ENCODE measurements around the gene MBP.

The MBP gene

DNA sequence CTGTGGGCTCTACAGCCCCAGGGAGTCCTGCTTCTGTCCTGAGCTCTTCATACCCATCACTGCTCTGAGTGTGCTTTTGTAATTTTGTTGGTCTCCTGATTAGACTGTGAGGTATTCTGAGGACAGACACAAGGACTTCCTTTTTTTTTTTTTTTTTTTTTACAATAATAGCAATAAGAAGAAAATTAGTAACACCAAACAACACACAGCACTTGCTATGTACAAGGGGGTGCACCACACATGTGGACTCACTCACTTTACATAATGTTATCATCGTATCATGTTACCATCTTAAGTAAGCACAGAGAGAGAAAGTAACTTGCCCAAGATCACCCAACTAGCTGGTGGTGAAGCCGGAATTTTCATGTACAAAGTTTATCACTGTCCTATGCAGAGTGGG, 34.6 kb downstream of the MBP start:
- DNase-seq, result no peak

DNA sequence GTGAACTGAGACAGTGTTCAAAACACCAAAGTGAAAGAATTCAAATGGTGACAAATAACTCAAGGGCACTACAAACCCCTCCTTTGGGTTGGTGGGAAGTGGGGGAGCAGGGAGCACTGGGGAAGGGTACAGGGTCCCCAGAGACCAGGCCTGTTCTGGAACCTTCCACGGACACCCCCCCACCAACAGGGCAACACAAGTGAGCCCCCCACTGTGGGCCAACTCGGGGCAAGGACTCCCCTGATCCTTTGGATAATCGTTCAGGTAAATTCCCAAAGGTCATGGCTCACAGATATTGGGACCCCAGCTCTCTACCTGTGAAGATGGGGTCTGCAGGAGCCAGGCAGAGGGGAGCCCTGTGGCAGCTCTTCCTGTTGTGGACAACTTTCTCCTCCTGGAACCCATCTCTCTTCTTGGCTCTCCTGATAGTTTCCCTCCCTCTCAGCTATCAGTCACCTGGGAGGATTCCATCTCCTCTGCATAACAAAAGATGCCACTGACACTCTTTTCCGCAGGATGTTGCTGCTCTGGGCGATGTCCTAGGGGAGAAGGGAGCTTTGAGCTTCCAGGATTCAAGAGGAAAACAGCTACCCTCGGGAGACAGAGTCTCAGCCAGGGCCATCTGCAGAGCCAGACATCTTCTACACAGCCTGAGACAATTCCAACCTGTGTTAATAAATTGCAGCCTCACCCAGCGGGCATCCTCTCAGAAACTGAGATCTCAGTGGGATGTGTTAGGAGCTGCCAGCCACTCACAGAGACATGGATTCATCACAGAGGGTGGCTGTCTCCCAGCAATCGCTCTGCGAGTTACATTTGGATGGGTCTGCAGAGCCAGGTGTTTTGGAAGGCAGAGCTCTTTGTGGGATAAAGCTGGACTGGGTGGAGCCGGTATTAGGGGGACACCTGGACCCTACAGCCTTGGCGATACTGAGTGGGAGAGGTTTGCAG, 35.4 kb downstream of the MBP start:
- DNase-seq, result no peak

DNA sequence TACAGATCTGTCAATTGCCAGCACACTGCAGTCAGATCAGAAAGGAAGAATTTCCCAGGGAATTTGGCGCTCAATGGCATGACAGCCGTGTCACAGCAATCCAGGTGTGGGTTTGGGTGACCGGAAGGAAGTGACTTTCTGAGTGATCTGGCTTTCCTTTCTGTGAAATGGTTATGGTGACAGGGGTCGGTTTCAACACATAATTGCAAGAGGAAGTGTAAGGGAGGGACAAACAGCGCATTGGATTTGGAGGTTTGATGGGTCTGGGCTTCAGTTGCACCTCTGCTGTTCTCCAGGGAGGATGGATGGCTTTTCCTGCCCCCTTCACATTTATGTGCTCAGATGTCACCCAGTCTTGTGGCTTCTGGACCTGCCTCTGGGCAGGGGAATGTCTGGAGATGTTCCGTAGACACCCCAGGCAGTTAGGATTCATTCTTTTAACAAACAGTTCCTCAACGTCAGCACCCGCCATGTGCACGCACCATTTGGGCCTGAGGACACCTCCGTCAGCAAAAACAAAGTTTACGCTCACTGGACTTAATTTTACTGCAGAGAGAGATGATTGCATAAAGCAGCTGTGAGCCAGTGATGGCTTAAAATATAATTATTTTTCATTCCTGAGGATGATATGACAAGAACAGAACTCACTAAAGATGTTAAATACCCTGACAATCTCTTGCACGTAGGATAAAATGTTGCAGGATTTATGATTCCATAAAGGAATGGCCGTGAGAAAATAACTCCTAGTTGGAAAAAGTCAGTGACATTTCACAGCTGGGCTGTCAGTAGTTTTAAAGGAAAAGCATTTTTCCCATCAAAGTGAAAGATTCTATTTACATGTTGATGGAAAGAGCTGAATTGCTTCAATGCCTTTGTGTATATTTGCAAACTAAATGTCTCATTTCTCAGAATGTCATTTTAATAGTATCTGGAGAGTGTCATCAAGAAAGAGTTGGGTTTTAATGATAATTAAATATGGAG, 36.9 kb downstream of the MBP start:
- no peak for DNase-seq

DNA sequence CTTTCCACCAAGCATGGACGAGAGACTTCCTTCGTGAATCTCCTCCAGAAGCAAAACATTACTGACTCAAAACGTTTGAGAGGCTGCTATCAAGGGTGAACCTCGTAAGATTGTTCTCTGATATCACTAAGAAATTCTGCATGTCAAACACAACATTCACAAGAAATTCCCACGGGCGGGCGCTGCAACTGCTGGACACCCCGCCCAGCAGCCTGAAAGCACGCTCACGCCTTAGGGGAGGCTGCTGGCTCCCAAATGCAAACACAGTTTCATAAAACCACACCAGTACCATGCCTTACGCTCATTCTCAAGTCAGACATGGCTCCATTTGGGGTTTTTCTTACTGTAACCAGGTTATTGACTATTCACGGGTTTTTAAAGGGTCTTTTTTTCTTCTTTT, 39.0 kb downstream of the MBP start:
- no peak for DNase-seq

DNA sequence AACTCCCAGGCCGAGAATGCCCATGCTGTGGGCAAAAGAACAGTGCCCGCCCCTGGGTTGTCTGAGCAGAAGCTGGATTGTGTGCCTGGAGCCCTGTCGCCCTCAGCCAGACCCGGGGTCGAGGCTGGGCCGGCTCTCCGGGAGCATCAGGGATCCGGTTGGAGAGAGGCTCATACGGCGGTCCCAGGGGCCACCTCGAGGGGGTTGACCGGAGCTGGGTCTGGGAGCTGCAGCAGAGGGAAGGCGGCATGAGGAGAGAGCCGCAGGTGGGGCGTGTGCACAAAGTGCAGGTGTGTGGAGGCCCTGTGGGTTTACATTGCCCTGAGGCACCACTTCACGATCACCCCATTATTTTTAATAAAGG, 39.5 kb downstream of the MBP start:
- DNase-seq, result no peak

DNA sequence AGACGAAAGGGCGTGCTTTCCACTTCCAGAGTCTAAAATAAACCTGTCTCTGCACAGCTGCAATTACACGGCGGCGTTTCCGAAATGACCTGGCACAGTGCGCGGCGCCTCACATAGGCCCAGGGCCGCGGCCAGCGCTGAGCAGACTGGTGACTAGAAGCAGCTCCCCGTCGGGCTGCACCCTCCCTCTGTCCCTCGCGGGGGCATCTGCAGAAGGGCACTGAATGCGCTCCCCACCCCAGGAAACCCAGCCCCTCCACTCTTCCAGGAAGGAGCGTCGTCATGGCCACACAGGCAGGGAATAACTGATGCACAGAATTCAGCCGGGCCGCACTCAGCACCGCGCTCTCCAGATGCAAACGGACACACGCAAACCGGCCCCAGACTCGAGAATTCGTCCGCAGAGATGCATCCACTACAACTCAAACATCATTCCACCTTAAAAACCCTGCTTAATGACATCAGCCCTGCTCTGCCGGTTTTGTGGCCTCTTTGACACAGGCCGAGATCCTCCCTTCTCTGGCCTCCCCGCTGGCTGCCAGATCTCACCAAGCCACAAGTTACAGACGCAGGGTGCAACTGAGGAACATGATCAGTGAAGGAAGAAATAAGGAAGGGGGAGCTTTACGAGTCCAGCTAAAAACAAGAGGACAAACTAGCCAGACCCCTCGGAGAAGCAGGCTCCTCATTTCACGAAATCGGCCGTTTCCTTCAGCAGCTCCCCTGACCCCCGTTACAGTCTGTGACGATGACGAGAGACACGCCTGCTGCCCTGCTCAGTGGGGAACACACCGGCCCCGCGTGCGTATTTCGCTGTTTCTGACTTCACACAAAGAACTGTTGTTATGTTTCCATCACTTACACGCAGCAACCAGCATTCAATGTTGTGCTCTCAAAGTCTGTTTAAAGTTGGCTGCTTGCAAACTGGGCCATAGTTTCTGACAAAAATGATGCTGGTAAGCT, 40.2 kb downstream of the MBP start:
- DNase-seq, result no peak

DNA sequence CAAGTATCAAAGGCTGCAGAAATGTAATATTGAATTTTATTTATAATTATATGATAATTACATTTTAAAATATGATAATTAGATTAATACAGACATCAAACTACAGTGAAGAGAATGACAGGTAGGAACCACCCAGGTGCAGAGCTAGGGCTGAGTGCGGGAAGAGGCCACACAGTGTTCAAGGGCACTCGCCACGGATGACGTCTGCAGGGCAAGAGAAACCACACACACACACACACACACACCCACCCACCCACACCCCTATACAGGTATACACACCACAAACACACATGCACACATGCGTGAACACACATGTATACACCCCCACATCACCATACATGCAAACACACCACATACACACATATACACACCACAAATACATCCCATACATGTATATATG, 41.2 kb downstream of the MBP start:
- DNase-seq, result no peak

DNA sequence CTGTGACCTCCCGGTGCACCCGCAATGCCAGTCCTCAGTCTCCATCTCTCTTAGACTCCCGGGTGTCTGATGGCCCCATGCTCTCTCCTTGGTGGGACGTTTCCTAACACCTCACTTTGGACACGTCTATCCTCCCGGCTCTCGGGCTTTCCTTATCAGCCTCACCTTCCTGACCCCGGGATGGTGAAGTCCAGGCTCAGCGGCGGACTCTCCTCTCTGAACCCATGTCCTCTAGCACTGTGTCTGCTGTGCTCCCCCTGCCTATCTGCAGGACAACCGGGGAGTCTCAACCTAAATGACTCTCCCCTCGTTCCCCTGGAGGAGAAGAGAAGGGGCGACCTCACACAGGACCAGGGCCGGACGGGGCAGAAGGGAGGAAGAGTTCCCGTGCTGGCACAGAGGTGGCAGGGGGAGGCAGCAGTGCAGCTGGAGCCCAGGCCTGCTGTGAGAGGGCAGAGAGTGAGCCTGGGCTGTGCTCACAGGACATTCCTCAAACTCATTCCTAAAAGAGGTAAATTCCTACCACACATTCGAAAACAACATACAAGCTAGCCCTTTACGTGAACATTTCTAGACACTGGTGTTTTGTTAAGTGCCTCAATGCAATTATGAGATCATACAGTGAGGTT, 41.9 kb downstream of the MBP start:
- no peak for DNase-seq

DNA sequence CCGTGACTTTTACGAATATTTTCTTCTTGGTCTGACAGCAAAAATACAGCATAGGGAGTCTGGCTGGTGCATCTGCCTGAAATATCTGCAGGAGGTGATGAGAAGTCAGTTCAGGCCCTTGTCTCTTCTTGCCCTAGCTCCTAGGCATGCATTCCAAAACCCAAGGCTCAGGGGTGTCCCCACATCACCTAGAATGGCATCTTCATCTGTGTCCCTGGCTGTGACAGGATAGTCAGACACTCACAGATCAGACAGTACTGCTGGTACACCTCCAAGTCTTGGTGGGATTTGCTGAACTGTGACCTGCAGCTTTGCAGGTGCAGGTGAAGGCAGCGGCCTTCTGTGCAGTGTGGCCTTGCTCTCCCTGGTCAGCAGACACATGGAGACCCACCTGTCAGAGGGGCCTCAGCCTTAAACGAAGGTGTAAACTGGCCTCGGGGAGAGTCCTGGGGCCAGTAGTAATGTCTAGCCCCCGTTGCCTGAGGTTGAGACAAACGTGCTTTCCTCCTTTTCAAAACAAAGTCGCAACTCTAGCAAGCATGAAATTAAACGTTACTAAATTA, 42.8 kb downstream of the MBP start:
- DNase-seq, result no peak

DNA sequence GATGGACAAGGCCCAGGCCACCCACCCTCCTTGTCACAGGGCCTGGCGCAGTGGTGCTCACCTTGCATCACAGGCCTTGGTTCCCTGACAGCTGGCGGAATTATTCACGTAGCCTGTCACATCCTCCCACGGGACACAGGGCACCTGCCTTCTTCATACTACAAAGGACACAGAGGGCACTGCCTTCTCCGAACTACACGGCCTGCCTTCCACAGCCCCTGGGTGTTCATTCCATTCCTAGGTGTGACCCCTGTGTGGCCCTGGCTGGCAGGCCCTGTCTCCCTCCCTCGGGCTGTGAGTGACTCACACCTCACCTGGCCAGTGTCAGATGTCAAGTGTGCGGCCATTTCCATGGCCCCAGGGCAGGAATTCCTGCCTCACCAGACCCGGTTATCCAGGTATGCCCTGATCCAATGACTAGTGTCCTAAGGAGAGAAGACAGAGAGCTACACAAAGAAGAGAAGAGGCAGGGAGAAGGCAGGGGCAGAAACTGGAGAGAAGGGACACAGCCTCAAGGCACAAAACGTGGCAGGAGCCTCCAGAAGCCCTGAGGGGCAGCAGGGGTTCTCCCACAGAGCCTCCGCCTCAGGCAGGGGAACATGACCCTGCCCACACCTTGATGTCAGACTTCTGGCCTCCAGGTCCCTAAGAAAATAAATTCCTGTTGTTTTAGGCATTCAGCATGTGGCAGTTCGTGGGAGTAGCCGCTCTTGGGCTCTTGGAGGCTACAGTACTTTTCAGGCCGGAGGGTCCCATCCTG, 43.4 kb downstream of the MBP start:
- DNase-seq, result no peak

DNA sequence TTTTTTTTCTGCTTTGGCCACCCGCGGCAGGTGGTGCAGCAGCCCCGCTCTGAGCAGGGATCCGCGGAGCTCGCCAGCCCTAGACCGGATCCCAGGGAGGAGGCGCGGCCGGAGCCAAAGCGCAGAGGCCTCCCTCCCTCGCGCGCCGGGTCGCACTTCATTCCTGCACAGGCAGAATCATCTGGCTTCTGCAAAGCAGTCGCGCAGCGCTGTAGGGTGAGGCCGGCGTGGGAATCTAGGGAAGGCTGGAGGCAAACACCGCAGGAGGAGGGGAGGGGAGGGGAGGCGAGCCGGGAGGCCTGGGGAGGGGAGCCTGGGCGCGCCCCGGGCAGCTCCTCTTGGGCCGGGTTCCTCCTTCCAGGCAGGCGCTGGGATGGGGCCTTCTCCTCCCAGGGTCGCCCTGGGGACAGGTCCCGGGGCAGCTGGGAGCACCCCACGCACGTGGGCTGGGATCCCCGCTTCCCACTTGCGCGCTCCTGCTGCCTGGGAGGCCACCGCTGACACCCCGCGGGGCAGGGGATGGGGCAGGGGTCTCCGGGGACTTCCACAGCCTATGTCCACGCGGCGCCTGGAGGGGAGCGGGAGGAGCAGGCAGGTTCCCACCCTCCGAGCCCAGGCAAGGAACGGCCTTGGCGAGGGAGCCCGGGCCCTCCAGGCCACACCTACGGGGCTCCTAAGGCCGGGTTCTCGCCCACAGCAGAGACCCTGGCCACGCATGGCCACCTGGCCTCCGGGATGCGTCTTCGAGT, 45.0 kb downstream of the MBP start:
- DNase-seq, result no peak

DNA sequence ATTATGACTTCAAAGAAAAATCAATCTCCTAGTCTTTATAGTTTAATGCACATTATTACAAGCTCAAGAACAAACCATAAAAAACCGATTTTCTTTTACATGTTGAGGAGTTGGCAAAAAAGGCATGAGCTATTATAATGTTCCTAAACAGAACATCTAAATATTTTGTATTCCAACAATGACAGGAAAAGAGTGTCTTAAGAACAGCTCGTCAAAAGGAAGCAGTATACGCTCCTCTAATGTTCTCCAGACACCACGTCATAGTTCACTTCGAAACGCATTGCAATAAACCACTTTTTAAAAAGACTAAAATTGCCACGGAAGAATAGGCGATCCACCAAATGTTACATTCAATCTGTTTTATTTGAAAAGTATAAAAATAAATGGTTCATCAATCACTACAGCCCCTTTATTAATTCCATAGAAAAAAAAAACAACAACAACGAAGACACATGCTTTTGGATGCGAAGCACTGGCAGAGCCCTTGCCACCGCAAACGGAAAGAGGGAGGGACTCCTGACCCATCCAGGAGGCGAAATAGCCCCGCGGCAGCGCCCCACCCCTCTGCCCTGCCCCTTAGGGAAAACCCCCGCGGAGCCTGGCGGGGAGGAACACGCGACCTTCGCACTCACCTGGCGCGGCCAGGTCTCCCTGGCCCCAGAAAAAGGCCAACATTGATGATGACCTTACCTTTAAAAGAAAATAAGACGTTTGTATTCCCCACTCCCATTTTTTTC, 45.8 kb downstream of the MBP start:
- DNase-seq, result no peak

DNA sequence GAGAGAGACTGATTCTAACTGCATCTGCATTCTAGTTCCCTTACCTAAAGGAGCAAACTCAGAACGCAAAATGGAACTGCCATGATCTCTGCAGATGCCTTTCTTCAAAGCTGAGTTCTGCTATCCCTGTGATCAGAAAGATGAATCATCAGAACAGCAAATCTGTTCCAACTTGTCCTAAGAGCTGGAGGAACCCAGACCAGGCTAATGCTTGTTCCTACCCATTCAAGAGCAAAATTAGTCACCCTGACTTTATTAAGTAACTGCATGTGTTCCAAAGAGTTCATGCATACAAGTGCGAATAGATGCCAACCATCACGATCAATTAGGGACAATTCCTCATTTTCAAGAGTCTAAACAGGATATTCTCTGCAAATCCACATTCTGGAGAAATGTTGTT, 46.5 kb downstream of the MBP start:
- DNase-seq, result no peak

DNA sequence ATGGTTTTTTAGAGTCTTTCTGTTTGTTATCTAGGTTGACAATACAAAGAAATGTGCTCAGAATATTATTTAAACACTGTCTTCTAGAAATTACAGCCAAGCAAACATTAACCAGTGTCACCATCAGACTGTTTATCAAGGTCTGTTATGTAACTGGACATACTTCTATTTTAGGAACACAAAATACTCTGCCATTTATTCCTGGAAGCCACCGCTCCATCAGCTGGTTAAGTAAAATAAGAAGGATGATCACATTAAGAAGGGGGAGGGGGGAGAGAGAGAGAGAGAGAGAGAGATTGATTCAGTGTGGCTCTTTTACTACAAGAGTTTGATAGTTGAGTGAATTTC, 47.9 kb downstream of the MBP start:
- no peak for DNase-seq

DNA sequence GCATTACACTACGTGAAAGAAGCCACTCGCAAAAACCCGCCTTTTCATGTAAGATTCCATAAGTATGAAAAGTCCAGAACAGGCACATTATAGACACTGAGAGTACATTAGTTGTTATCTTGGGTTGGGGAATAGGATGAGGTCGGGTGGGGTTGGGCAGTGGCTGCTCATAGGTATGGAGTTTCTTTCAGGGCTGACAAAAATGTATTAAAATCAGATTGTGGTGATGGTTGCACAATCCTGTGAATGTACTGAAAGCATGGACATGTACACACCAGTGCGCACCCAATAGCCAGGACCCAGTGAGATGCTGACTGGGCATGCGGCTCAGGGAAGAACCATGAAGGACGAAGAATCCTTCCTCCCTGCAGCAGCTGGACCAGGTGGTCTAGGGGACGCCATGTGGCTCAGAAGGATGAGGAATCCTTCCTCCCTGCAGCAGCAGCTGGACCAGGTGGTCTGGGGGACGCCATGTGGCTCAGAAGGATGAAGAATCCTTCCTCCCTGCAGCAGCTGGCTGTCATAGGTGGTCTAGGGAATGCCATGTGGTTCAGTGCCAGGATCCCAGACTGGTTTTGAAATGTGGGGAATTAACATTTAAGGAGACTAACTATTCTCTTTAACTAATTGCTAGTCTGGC, 50.1 kb downstream of the MBP start:
- DNase-seq, result no peak

DNA sequence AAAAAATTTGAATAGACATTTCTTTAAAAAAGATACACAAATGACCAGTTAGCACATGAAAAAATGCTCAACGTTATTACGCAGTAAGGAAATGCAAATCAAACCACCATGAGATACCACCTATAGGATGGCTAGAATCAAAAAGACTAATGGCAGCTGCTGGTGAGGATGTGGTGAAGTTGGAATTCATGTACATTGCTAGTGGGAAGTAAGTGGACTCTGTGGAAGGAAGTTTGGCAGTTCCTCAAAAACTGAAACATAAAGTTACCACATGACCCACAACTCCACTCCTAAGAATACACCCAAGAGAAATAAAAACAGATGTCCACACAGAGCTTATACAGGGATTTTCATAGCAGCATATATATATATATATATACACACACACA, 51.2 kb downstream of the MBP start:
- DNase-seq, result no peak

DNA sequence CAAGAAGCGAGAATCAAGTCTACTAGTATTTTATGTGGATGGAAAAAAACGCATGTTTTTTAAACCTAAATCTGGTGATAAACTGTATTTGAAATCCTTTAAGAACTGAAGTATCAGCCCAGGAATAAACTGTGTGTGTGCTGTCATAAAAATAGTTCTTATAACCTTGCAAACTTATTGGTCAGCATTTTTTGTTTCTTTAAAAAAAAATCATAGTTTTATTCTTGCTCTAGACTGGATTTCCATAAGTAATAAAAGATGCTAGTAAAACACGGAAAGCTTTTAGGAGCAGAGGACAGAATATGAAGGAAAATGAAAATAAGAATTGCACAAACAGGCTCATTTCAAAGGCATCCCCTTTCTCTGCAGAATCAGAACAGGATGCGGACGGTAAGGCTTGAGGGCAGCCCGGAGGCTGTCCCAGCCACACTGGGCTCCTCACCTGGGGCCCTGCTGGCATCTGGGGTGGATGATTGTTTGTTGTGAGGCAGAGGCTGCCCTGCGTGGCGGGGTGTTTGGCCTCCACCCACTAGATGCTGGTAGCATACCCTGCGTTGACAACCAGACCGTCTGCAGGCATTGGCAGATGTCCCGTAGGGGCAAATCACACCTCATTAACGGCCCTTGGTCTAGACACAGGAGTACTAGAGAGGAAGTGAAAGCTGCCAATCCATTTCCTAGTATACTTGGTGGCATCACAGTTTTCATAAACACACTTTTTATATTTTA, 52.5 kb downstream of the MBP start:
- DNase-seq, result no peak

DNA sequence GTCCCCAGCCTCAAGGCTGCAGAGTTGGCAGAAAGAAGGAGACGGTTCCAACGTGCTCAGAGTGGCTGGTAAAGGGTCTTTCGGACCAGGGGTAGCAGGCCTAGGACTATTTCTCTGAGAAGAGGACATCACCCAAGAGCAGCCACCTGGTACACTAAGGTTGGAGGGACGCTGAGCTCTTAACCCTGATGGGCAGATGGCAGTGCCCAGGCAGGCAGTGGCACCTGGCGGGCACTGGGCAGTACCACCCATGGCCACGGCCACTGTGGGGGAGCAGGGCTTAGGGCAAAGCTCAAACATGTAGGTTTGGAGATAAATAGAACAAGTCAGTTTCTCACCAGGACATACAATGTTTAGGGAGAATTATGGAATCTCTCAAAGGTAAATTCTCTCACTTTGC, 53.5 kb downstream of the MBP start:
- DNase-seq, result no peak

DNA sequence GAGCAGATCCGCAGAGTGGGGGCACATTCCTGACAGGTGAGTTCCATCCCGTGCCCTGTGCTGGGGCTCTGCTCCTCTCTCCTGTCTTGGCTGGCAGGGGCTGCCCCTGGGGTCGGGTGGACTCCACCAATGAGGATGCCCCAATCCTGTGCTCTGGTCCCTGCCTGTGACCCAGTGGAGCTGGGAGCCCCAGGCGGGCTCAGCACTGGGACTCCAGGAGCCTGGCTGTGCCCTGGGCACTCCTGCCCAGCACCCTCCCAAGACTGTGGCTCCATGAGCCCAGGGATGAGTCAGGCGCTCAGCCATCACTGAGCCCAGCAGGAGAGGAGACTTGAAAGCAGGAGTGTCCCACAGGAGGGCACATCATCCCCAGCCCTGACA, 53.9 kb downstream of the MBP start:
- DNase-seq, result no peak
